Muscle of back (tissue), 11 donors: Measurements from ENCODE around the gene UTS2R. TPM values are rescaled to one million over a fixed set of nuclear protein-coding genes. Genes with fewer than 3 reads are reported as not detected.
"Not testable (repeated sequence)": the region's sequence is repeated elsewhere in the genome, so short reads cannot be mapped to it uniquely, and the experiment has no call there.

Experiments
- DNase-seq, 3 donors: peaks; one replicate each; pipeline versions ENCODE4 v3.0.0 to v3.0.0-alpha.2; 2013
- polyA plus RNA-seq, 10 donors: library from polyadenylated mRNA; unstranded; fragments of 120-200 nt; gene quantifications; one replicate each; pipeline ENCODE4 v1.2.1, GENCODE V29; 2013; ENCODE audit not compliant: insufficient read length in 10 of 10

Gene UTS2R
- polyA plus RNA-seq, 10 donors, result 2.2 to 9.3 (median 4.1) TPM

DNA sequence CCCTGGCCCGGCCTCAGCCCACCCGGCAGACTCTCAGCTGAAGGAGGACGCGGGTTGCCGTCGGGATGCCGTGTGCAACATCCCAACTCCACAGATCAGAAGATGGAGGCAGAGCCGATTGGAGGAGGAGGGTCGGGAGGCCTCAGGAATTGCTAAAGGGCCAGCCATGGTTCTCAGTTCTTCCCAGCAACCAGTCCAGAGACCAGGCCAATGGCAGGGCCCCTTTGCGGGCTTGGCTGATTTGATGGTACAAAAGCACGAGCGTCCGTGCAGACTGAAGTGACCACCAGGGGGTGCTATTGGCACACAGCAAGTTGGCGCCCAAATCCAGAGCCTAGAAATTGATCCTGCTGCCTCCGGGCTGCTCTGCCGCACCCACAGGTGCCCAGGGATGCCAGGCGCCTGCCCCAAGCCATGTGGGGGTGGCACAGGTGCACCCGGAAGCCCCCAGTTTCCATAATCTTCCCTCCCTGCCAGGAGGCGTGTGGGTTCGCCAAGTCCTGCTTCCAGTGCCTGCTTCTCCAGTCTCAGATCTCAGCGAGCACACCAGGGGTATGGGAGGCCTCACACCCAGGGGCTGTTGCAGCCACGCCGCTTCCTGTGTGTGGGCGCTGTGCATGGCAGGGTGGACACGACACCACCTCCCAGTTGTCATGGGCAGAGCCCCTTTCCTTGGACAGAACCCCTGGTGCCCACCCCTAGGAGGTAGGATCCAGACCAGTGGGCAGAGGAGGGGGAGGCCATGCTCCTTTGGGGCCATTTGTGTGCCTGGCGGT lies 19.7 kb upstream of the UTS2R start:
- DNase-seq, result peak; percentile 74 to 91 (median 89)

DNA sequence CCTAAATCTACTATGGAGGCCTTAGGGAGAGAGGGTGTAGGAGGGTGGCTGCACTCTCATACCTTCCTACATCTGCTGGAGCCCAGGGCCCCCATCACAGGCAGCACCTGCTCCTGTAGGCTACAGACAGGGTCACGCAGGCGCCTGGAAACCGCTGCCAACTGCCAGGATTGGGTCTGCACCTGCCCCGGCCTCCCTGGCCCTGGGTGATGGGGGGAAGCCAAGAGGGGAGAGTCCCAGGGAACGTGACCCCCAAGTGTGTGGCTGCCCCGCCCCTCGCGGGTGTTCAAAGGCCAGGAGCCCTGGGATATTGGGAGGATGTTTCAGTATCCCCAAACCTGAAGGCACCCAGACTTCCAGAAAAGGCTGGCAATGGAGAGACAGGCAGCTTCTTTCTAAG lies 18.1 kb upstream of the UTS2R start:
- DNase-seq, result no peak

DNA sequence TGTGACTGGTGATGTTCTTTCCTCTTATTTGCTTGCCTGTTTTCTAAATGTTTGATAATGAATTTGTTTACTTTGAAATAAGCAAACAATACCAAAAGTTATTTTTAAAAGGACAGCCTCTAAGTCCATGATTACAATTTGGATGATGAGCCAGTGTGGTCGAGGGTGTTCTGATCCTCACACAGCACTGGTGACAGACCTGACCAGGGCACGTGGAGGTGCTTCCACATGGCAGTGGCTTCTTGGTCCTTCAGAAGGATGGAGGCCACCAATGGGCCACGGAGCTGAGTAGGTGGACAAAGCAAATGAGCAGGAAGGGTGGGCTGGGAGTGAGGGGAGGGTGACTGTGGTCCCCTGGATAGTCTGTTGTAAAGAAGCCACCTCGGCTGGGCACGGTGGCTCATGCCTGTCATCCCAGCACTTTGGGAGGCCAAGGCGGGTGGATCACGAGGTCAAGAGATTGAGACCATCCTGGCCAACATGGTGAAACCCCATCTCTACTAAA lies 16.7 kb upstream of the UTS2R start:
- no peak for DNase-seq

DNA sequence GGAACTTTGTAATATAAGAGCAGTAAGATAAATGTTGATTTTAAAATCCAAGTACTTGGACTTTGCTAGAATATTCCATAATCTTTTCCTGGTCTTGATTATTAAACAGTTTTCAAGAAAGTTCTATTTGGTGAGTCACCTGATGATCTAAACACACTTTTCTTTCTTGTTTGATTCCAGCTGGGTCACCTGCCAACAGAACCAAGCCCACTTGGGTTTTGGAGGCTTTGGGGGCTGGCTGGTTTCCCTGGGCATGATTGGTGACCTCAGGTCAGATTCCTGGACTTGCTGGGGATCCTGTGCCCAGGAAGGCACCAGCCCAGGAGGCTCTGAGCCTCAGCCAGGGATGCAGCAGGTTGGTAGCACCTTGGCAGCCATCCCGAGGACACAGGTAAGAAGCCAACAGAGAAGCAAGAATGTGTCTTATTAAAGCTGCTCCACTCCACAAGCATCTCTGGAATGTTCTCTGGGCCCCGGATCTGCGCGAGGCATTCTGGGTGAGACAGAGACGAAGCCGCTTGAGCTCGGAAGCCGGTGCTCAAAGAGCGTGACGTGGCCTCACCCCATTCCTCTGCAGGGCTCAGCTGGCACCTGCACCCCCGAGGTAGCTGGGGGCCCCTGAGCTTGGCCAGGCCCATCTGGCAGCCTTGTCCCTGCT lies 15.7 kb upstream of the UTS2R start:
- no peak for DNase-seq

DNA sequence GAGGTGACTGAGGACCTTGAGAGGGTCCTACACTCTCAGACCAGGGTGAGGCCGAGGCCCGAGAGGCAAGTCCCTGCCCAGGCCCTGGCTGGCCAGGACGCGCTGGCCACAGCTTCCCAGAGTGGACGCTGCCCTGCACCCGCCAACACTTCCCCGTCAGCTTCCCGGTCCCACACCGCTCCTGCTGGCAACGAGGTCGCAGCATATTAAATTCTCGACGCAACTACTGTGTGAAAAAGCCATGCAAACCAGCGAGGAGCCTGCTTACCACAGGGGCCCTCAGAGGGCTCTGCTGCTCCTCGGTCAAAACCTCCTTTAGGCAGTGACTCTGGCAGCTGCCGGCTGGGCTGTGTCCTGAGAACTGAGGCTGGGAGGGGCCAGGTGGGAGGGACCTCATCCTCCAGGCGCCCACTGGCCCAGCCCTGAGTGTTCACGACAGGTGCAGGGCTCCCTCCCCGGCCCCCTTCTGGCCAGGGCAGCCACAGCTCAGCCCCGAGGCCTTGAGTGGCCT lies 14.7 kb upstream of the UTS2R start:
- DNase-seq, result peak in 1 of 3 donors; percentile 27

DNA sequence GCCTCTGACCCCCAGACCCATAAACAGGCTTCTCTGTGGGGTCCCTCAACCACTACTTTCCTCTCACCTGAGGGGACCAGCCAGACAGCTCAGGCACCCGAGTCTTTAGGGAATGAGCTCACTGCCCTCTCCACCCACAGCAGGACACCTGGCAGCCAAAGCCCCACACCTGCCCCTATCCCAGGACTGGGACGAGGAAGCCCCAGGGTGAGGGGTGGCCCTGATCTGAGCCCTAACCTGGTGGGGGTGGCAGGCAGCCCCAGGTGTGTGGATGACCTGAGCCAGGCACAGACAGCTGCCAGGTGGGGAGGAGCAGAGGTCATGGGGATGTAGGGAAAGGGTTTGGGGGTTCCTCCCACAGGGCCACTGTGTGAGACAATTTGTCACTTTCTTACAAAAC lies 14.2 kb upstream of the UTS2R start:
- DNase-seq, result no peak

DNA sequence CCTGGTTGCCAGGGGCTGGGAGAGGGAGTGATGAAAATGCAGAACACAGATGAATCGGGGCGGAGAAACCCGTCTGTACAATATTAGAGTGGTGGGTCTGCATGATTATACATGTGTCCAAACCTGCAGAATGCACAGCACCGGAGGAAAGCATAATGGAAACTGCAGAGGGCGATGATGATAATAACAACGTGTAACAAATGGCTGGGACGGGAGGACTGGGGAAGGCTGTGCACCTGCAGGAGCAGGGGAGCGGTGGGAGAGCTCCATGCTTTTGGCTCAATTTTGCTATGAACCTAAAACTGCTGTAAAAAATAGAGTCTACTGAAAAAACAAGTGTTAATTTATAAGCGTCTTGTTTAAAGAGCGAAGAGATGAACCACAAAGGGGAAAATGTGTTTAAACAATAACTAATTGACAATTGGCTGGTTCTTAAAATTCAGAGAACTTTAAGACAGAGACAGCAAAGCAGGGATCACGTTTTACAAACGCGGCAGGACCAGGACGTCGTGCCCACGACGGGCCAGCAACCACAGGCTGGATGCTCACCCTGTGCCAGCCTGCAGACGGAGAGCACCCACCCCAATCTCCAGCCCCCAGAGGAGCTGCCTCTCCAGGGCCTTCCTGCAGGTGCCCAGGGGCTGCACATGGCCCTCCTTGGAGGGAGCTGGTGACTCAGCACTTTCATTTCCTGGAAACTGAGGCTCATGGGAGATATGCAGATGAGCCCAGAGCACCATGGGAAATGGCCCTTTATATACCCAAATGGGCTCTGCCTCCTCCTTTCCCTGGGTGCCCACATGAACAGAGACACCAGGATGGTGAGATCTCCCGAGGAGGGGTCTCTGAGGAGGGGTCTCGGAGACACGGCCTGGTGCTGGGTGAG lies 12.9 kb upstream of the UTS2R start, which contains the start of gene TEX19:
Gene TEX19, plus strand, starts transcription at position 783 of the 886 bp plus-strand sequence. CDS start 2,904 bp downstream, outside the sequence.
- DNase-seq, result no peak

DNA sequence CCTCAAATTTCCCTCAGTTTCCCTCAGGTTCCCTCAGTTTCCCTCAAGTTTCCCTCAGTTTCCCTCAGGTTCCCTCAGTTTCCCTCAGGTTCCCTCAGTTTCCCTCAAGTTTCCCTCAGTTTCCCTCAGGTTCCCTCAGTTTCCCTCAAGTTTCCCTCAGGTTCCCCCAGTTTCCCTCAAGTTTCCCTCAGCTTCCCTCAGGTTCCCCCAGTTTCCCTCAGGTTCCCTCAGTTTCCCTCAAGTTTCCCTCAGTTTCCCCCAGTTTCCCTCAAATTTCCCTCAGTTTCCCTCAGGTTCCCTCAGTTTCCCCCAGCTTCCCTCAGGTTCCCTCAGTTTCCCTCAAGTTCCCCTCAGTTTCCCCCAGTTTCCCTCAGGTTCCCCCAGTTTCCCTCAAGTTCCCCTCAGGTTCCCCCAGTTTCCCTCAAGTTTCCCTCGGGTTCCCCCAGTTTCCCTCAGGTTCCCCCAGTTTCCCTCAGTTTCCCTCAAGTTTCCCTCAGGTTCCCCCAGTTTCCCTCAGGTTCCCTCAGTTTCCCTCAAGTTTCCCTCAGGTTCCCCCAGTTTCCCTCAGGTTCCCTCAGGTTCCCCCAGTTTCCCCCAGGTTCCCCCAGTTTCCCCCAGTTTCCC lies 12.0 kb upstream of the UTS2R start:
- not testable (repeated sequence) for DNase-seq

DNA sequence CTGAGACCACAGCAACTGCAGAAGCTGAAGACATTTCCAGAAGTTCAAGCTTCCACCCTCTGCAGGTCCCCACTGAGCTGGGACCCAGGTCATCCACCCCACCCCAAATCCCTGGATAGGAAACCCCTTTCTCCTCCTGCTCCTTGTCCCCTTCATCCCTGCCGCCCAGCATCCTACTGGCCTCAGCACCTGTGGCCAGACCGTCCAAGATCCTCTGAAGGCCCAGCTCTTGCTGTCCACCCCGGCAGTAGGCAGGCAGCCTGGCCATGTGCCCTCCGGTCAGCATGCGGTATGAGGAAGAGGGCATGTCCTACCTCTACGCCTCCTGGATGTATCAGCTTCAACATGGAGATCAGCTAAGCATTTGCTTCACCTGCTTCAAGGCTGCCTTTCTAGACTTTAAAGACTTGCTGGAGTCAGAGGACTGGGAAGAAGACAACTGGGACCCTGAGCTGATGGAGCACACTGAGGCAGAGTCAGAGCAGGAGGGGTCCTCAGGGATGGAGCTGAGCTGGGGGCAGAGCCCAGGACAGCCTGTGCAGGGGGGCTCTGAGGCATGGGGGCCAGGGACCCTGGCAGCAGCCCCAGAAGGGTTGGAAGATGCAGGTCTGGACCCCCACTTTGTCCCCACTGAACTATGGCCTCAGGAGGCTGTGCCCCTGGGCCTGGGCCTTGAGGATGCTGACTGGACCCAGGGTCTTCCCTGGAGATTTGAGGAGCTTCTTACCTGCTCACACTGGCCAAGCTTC lies 9.5 kb upstream of the UTS2R start:
- DNase-seq, result no peak

DNA sequence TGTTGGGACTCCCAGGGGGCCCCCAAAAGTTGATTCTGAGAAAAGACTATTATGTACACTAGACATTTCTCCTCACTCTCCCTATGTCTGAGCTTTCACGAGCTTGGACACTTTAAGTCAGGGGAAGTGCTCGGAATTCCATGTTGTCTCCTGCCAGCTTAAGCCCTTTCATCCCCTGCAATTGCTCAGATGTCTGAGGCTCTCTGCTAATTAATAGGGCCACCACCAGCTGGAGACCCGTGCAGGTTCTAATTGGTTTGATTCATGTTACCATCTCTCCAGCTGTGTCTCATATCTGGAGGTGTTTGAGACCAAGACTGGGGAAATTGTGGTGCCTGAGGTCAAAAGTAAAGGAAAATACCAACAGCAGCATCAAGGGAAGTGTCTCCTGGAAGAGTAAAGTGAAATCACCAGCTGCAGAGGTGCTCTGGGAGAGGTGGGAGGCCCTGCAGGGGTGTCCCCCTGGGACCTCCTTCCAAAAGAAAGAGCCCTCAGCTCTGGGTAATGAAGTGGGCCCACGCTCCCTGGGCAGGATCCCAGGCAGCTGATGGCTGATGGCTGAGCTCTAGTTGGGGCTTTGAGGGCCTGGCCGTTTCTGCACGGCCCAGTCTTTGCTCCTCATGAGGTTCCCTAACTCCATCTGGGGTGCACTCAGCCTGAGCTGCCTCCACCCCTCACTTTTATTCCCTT lies 5.8 kb upstream of the UTS2R start:
- no peak for DNase-seq

DNA sequence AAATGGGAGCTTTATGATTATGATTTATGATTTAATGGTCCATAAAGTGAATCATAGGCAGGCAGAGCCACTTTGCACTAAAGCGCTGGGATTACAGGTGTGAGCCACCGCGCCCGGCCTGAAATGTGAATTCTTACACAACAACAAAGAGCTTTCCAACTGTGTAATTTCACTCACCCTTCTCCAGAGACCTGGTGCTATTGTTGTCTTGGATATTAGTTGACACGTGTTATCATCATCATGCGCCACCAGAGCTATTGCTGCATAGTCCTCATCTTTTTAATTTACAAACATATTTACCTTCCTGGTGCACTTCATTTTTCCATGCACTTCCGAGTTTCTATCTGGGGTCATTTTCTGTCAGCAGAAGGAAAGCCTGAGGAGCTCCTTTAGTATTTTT lies 4.8 kb upstream of the UTS2R start:
- DNase-seq, result no peak

DNA sequence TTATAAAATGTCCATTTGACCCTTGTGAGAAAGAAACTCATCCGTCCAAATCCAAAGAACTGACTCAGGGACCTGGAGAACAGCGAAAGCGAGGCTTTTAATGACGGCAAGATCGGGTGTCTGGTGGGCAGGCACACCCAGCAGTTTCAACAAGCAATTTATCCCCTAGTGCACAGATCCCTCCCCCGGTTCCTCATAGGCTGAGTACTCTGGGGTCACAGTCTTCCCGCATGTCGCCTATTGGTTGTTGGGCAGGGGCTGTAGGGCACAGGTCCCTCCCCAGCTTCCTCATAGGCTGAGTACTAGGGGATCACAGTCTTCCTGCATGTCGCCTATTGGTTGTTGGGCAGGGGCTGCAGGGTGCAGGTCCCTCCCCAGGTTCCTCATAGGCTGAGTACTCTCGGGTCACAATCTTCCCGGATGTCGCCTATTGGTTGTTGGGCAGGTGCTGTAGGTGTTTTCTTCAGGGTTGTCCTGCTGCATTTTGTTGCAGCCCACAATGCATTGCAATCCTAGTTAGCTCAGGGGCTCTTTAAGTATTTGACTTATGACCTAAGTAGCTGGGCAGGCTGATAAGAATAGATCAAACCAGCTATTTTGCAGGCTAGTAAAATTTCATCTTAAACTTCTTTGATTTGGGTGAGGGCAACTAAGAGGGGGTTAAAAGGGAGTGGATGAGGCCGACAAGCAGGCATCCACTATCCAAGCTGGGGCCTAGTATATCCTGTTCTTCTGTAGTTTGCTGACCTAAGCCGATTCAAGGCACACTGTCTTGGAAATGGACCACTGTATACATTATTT lies 3.6 kb upstream of the UTS2R start:
- no peak for DNase-seq

DNA sequence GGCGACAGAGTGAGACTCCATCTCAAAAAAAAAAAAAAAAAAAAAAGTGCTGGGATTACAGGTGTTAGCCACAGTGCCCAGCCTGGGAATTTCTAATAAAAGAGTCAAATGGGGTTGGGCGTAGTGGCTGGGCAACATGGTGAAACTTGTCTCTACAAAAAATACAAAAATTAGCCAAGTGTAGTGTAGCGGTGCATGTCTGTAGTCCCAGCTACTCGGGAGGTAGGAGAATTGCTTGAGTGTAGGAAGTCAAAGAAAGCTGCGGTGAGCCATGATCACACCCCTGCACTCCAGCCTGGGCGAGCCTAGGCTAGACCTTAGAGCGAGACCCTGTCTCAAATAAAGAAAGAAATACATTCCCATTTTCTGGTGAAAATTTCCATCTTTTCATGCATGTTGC lies 2.4 kb upstream of the UTS2R start:
- DNase-seq, result no peak

DNA sequence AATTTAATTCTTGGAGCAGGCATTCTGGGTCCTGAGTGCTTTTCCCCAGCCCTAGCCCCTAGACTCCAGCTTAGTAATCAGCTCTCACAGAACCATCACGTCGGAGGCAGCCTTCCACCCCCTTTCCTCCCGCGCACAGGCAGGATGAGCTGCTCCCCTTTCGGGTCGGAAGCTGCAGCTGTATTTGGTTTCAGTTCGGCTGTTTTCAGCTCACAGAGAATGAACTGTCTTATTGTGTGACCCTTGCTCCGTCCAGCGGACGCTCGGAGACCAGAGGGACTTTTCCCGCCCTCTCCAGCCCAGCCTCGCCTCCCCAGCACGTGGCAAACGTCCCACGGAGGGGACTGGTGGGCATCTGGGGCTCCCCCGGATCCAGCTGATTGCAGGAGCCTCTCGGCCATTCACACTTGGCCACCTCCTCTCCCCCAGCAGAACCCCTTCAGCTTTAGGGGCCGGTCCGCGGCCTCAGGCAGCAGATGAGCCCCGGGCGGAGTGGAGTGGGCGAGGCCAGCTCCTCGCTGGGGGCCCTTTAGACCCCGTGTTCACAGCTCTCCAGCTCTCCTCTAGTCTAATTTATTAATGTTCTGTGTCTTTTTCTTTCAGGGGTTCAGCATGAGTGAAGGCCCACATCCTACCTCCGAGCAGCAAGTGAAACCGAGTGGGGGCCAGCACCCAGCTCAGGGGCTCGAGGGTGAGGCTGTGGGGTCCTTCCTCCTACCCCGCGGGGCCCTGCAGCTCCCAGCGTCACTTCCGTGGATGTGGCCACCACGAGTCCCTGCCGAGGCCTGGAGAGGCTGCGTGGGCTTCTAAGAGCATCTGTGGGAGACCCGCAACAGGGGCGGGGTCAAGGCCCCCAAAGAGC lies 863 bp upstream of the UTS2R start:
- peak in 1 of 3 donors; percentile 70 for DNase-seq

DNA sequence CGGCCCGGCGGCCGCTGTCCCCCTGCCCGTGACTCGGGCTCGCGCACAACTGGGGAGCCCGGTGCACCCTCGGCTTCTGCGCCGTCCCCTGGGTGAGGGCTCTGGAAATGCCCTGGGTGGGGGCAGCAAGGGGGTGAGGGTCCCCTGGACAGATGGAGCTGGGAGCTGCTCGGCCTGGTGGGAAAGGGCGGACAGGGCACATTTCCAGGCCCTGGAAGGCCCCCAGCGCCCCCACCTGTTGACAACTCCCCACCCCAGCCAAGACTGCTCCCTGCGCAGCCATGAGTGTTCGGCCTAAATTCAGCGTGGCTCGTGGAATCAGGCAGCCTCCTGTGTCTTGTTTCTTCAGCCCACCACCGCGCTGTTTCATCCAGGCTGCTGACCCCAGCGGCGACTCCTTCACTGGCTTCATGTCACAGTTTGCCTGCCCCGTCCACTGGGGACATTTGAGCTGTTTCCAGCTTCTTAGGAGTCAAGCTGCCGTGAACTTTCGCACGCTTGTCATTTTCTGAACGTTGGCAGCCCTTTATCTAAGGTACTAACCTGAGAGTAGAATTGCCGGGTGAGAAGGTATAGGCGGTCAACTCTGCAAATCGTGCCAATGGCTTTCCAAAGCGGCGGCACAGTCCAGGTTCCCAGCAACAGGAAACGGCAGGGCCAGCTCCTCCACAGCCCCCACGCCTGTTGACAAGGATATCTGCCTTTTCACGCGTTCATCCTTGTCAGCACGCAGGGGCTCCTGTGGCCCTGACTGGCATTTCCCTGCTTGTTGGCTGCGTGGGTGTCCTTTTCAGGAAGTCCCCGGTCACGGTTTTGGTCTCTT lies 895 bp downstream of the UTS2R start:
- DNase-seq, result no peak

DNA sequence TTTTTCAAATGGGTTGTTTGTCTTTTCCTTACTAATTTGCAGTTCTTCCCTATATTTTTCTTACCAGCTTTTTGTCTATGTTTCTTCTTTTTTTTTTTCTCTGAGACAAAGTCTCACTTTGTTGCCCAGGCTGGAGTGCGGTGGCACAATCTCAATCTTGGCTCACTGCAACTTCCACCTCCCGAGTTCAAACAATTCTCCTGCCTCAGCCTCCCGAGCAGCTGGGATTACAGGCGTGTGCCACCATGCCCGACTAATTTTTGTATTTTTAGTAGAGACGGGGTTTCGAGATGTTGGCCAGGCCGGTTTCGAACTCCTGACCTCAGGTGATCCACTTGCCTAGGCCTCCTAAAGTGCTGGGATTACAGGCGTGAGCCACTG lies 1.5 kb downstream of the UTS2R start:
- DNase-seq, result not testable (repeated sequence)
